ENCODE data around the gene ENPP5. TPM values are rescaled to one million over a fixed set of nuclear protein-coding genes. Genes with fewer than 3 reads are reported as not detected.

ENPP5 gene
- under 1 TPM; under 0.01 to 0.34 TPM for total RNA-seq

GRCh38 chr6:46170357-46171289 lies at the start of gene ENPP5:
Gene ENPP5 (minus strand): TSS chr6:46170980. CDS start chr6:46168262, 2,718 bp downstream.

GRCh38 chr6:46129629-46130511 lies 40.9 kb downstream of the ENPP5 start, which contains the start of gene ENPP4:
Gene ENPP4 (plus strand): TSS chr6:46129989. CDS start chr6:46139584, 9,595 bp downstream.

Other genes with a start within 250 kb of the ENPP5 start
- not detected for gene CLIC5, start 155.1 kb downstream of the ENPP5 start, total RNA-seq
- under 1 TPM in 1 of 2 donors, not detected in 1; under 0.01 TPM for gene ENPP4, start 41.0 kb downstream of the ENPP5 start, total RNA-seq

Data from melanocyte of skin (primary cell).